HepG2 (cell line): Measurements from ENCODE around the gene FBXO24. TPM values are rescaled to one million over a fixed set of nuclear protein-coding genes. Genes with fewer than 3 reads are reported as not detected.

Source experiments
- HNRNPL ChIP-seq: fragments of 200-400 bp; formaldehyde crosslinking; IDR thresholded peaks from 2 replicates; pipeline ENCODE4 v1.6.1; 2017; ENCODE audit warnings: mild to moderate bottlenecking, low read depth, low read length
- KDM2A ChIP-seq: sonication (generic); formaldehyde crosslinking; IDR thresholded peaks from 2 replicates; pipeline ENCODE4 v1.4.0; 2020; ENCODE audit warnings: low read depth, missing genetic modification reagents, borderline replicate concordance
- MYNN ChIP-seq: sonication (generic); formaldehyde crosslinking; IDR thresholded peaks from 2 replicates; pipeline ENCODE4 v1.4.0; 2020; ENCODE audit warnings: mild to moderate bottlenecking, low read depth, missing genetic modification reagents
- NONO ChIP-seq, 2 experiments: fragments of 450-650 bp in 1 of 2; sonication (generic) in 1 of 2; formaldehyde crosslinking in 1 of 2; IDR thresholded peaks in 1 of 2; conservative IDR thresholded peaks in 1 of 2; 2 replicates each; pipeline versions ENCODE4 v1.6.1 to v1.8.0; 2017 to 2022; ENCODE audit warnings: mild to moderate bottlenecking in 1 of 2, missing genetic modification reagents in 1 of 2, moderate library complexity in 1 of 2
- PCBP1 ChIP-seq: fragments of 200-400 bp; formaldehyde crosslinking; IDR thresholded peaks from 2 replicates; pipeline ENCODE4 v1.6.1; 2017; ENCODE audit warnings: mild to moderate bottlenecking, low read depth, low read length, borderline replicate concordance
- PHB2 ChIP-seq: fragments of 450-650 bp; IDR thresholded peaks from 2 replicates; pipeline ENCODE4 v1.6.1; 2018; ENCODE audit not compliant: partially characterized antibody
- POLR2G ChIP-seq: fragments of 200-400 bp; formaldehyde crosslinking; IDR thresholded peaks from 2 replicates; pipeline ENCODE4 v1.6.1; 2018; ENCODE audit warnings: mild to moderate bottlenecking, low read depth, low read length, moderate library complexity
- RXRA ChIP-seq: sonication (generic); formaldehyde crosslinking; IDR thresholded peaks from 2 replicates; pipeline ENCODE4 v1.5.1; 2020; ENCODE audit warnings: missing genetic modification reagents
- U2AF1 ChIP-seq: fragments of 200-400 bp; formaldehyde crosslinking; optimal IDR thresholded peaks from 2 replicates; pipeline ENCODE3; 2017; ENCODE audit warnings: mild to moderate bottlenecking, low read depth, low read length
- WIZ ChIP-seq: sonication (generic); formaldehyde crosslinking; IDR thresholded peaks from 2 replicates; pipeline ENCODE4 v1.5.1; 2020; ENCODE audit warnings: mild to moderate bottlenecking, missing genetic modification reagents
- ZNF451 ChIP-seq: sonication (generic); formaldehyde crosslinking; IDR thresholded peaks from 2 replicates; pipeline ENCODE4 v1.5.0; 2020; ENCODE audit warnings: mild to moderate bottlenecking, missing genetic modification reagents
- ZNF549 ChIP-seq: sonication (generic); formaldehyde crosslinking; IDR thresholded peaks from 2 replicates; pipeline ENCODE4 v1.5.0; 2020; ENCODE audit warnings: missing genetic modification reagents
- polyA plus RNA-seq, 8 experiments: library from polyadenylated mRNA; depleted of rRNA in 3 of 8; stranded (reverse) in 7 of 8; unstranded in 1 of 8; fragments of >200 nt; fragmentation: Illumina TruSeq in 4 of 8; extraction: Trizol in 4 of 8; gene quantifications; 2 replicates each; pipeline versions ENCODE4 v1.2.1 to v1.2.3, GENCODE V29; 2011 to 2016; ENCODE audit warnings: low read depth in 4 of 8, missing spikeins in 1 of 8, mixed read lengths in 1 of 8; ENCODE audit not compliant: insufficient read depth in 1 of 8
- total RNA-seq, 5 experiments: library from RNA; depleted of rRNA; stranded (reverse); fragments of >200 nt; fragmentation: Illumina TruSeq; extraction: Trizol; gene quantifications; 2 replicates each; pipeline ENCODE4 v1.2.3, GENCODE V29; 2016; ENCODE audit warnings: low read depth in 1 of 5
- TF ChIP-seq, protein P1 (sequence below): sonication (generic); formaldehyde crosslinking; IDR thresholded peaks from 2 replicates; pipeline ENCODE4 v1.5.0; 2020; ENCODE audit warnings: mild to moderate bottlenecking, missing genetic modification reagents
- TF ChIP-seq, protein P2 (sequence below): sonication (generic); formaldehyde crosslinking; IDR thresholded peaks from 2 replicates; pipeline ENCODE4 v1.8.0; 2022; ENCODE audit warnings: mild to moderate bottlenecking, missing genetic modification reagents, borderline replicate concordance
- TF ChIP-seq, protein P3 (sequence below): sonication (generic); formaldehyde crosslinking; IDR thresholded peaks from 2 replicates; pipeline ENCODE4 v1.4.0; 2020; ENCODE audit warnings: mild to moderate bottlenecking, missing genetic modification reagents
- TF ChIP-seq, protein P4 (sequence below): sonication (generic); formaldehyde crosslinking; IDR thresholded peaks from 2 replicates; pipeline ENCODE4 v1.8.1; 2023; ENCODE audit warnings: mild to moderate bottlenecking, inconsistent platforms, moderate library complexity, missing genetic modification reagents, borderline replicate concordance
- TF ChIP-seq, protein P5 (sequence below): sonication (generic); formaldehyde crosslinking; IDR thresholded peaks from 2 replicates; pipeline ENCODE4 v1.4.0; 2020; ENCODE audit warnings: missing genetic modification reagents

The FBXO24 gene
- total and polyA plus RNA-seq, 2 of the 13 experiments (the other 11 are each of a cell fraction or from before 2014, with no cell fraction given), result 0.20 to 0.55 TPM

DNA sequence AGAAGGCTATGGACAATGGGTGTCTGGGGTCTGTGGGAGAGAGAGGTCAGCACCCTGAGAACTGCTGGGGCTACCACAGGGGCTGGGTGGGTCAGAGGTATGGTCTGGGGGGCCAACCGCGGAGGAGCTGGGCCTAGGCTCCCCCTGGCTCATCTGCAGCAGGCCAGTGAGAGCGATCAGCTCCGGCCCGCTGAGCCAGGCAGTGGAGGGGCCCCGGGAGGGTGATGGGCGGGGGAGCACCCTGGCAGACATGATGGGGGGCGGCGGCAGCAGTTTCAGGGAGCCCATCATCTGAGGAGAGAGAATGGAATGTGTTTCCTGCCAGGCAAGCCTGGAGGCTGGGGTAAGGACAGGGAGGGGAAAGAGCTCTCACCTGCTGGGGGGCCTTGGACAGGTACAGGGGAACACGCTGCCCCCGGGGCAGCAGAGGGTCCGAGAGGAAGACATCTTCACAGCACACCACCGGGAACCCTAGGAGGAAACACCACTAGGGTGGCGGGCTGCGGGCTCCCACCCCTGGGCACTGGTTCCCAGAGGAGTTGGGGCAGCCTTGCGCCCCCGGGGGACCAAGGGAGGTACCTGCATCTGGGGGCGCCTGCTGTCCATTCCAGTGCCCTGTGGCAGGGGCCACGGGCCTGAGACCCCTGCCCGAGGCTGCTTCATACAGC, 13.7 kb upstream of the FBXO24 start (continued):
- TF ChIP-seq HNRNPL, result peak; percentile 54; the same call in 1 of the 2 replicates
- no peak for TF ChIP-seq ZNF549
- TF ChIP-seq U2AF1, result peak; percentile 58
- no peak for TF ChIP-seq MYNN
- TF ChIP-seq, protein P1, sequence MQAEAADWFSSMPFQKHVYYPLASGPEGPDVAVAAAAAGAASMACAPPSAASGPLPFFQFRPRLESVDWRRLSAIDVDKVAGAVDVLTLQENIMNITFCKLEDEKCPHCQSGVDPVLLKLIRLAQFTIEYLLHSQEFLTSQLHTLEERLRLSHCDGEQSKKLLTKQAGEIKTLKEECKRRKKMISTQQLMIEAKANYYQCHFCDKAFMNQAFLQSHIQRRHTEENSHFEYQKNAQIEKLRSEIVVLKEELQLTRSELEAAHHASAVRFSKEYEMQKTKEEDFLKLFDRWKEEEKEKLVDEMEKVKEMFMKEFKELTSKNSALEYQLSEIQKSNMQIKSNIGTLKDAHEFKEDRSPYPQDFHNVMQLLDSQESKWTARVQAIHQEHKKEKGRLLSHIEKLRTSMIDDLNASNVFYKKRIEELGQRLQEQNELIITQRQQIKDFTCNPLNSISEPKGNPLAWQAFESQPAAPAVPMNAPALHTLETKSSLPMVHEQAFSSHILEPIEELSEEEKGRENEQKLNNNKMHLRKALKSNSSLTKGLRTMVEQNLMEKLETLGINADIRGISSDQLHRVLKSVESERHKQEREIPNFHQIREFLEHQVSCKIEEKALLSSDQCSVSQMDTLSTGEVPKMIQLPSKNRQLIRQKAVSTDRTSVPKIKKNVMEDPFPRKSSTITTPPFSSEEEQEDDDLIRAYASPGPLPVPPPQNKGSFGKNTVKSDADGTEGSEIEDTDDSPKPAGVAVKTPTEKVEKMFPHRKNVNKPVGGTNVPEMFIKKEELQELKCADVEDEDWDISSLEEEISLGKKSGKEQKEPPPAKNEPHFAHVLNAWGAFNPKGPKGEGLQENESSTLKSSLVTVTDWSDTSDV (CRISPR knock-in tag), result no peak
- TF ChIP-seq NONO (IDR thresholded peaks at IDR 0.05), result no peak
- TF ChIP-seq NONO (CRISPR knock-in tag; conservative IDR thresholded peaks at IDR 0.05), result no peak
- TF ChIP-seq PCBP1, result 0 out of 2 replicates have a peak, but pooled peaks have one; percentile 39
- TF ChIP-seq, protein P2, sequence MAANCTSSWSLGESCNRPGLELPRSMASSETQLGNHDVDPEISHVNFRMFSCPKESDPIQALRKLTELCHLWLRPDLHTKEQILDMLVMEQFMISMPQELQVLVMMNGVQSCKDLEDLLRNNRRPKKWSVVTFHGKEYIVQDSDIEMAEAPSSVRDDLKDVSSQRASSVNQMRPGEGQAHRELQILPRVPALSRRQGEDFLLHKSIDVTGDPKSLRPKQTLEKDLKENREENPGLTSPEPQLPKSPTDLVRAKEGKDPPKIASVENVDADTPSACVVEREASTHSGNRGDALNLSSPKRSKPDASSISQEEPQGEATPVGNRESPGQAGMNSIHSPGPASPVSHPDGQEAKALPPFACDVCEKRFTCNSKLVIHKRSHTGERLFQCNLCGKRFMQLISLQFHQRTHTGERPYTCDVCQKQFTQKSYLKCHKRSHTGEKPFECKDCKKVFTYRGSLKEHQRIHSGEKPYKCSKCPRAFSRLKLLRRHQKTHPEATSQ (CRISPR knock-in tag), result no peak
- peak; percentile 73 for TF ChIP-seq KDM2A (CRISPR knock-in tag)
- TF ChIP-seq, protein P3, sequence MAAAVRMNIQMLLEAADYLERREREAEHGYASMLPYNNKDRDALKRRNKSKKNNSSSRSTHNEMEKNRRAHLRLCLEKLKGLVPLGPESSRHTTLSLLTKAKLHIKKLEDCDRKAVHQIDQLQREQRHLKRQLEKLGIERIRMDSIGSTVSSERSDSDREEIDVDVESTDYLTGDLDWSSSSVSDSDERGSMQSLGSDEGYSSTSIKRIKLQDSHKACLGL (CRISPR knock-in tag), result no peak
- no peak for TF ChIP-seq PHB2
- peak; percentile 16 for TF ChIP-seq POLR2G
- 0 out of 2 replicates have a peak, but pooled peaks have one; percentile 8 for TF ChIP-seq RXRA
- no peak for TF ChIP-seq WIZ (CRISPR knock-in tag)
- TF ChIP-seq, protein P4, sequence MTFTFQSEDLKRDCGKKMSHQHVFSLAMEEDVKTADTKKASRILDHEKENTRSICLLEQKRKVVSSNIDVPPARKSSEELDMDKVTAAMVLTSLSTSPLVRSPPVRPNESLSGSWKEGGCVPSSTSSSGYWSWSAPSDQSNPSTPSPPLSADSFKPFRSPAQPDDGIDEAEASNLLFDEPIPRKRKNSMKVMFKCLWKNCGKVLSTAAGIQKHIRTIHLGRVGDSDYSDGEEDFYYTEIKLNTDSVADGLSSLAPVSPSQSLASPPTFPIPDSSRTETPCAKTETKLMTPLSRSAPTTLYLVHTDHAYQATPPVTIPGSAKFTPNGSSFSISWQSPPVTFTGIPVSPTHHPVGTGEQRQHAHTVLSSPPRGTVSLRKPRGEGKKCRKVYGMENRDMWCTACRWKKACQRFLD, result no peak
- TF ChIP-seq, protein P5, sequence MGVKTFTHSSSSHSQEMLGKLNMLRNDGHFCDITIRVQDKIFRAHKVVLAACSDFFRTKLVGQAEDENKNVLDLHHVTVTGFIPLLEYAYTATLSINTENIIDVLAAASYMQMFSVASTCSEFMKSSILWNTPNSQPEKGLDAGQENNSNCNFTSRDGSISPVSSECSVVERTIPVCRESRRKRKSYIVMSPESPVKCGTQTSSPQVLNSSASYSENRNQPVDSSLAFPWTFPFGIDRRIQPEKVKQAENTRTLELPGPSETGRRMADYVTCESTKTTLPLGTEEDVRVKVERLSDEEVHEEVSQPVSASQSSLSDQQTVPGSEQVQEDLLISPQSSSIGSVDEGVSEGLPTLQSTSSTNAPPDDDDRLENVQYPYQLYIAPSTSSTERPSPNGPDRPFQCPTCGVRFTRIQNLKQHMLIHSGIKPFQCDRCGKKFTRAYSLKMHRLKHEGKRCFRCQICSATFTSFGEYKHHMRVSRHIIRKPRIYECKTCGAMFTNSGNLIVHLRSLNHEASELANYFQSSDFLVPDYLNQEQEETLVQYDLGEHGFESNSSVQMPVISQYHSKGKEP, result no peak
- TF ChIP-seq ZNF451 (CRISPR knock-in tag), result no peak
